ENCODE data around the gene HES1. TPM values are rescaled to one million over a fixed set of nuclear protein-coding genes. Genes with fewer than 3 reads are reported as not detected.

Gene HES1
- total and polyA plus RNA-seq, 4 donors: 5.3 to 12.5 (median 9.0) TPM

DNA sequence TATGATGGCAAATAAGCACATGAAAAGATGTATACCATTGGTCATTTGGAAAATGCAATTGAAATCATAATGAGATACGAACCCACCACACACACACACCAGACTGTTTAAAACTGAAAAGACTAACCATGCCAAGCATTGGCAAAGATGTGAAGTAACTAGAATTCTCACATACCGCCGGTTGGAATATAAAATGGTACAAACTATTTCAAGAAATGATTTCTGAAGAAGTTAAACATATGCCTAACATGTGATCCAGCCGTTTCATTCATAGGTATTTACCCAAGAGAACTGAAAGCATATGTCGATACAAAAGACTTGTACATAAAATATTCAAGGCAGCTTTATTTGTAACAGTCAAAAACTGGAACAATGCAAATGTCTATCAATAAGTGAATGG is 28.9 kb downstream of the HES1 start (continued):
- TF ChIP-seq RAD21 (IDR thresholded peaks at IDR 0.05): no peak
- TF ChIP-seq SP1 (IDR thresholded peaks at IDR 0.05): no peak

- TF ChIP-seq, protein P1, sequence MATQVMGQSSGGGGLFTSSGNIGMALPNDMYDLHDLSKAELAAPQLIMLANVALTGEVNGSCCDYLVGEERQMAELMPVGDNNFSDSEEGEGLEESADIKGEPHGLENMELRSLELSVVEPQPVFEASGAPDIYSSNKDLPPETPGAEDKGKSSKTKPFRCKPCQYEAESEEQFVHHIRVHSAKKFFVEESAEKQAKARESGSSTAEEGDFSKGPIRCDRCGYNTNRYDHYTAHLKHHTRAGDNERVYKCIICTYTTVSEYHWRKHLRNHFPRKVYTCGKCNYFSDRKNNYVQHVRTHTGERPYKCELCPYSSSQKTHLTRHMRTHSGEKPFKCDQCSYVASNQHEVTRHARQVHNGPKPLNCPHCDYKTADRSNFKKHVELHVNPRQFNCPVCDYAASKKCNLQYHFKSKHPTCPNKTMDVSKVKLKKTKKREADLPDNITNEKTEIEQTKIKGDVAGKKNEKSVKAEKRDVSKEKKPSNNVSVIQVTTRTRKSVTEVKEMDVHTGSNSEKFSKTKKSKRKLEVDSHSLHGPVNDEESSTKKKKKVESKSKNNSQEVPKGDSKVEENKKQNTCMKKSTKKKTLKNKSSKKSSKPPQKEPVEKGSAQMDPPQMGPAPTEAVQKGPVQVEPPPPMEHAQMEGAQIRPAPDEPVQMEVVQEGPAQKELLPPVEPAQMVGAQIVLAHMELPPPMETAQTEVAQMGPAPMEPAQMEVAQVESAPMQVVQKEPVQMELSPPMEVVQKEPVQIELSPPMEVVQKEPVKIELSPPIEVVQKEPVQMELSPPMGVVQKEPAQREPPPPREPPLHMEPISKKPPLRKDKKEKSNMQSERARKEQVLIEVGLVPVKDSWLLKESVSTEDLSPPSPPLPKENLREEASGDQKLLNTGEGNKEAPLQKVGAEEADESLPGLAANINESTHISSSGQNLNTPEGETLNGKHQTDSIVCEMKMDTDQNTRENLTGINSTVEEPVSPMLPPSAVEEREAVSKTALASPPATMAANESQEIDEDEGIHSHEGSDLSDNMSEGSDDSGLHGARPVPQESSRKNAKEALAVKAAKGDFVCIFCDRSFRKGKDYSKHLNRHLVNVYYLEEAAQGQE (IDR thresholded peaks at IDR 0.05): no peak
- TF ChIP-seq TAF1 (conservative IDR thresholded peaks at IDR 0.05) (no peak), SP1 (IDR thresholded peaks at IDR 0.05) (no peak), ZBTB33 (IDR thresholded peaks at IDR 0.05) (no peak), CTCF (IDR thresholded peaks at IDR 0.05; ENCODE audit: low read depth, low read length, missing input control) (no peak), YY1 (IDR thresholded peaks at IDR 0.05) (no peak)
- TF ChIP-seq, protein P2, sequence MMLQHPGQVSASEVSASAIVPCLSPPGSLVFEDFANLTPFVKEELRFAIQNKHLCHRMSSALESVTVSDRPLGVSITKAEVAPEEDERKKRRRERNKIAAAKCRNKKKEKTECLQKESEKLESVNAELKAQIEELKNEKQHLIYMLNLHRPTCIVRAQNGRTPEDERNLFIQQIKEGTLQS (IDR thresholded peaks at IDR 0.05): no peak
- Histone ChIP-seq H3K27me3 (ENCODE audit: control insufficient read depth in 4 of 4, insufficient read depth in 4 of 4, low read length in 3 of 4) (no peaks in the 10 kb centered on the region), H3K27ac (ENCODE audit: low read depth in 1 of 2, low read length in 2 of 2) (no peak overlapping the region), H3K9ac (ENCODE audit: low read depth in 1 of 2, low read length in 2 of 2) (no peak overlapping the region), H3K4me1 (ENCODE audit: control insufficient read depth in 4 of 4, insufficient read depth in 4 of 4, low read length in 3 of 4) (peaks cover 0 to 15% (median 4%) of the 10 kb centered on the region in 4 donors), H3K9me3 (ENCODE audit: control insufficient read depth in 4 of 4, low read length in 3 of 4) (no peaks in the 10 kb centered on the region), H3K4me3 (ENCODE audit: low read depth in 1 of 3, low read length in 3 of 3) (no peak overlapping the region), H3K36me3 (ENCODE audit: control insufficient read depth in 4 of 4, insufficient read depth in 3 of 4, low read depth in 1 of 4, low read length in 3 of 4) (no peaks in the 10 kb centered on the region)
- 66% methylated on average over 7 of the region's 7 CpGs for WGBS
- DNase-seq (ENCODE audit: low spot score): no peak
Measured at GRCh38 chr3:194165271-194166018, 29.5 kb downstream of the HES1 start.

GRCh38 chr3:194166682-194167479 is 30.9 kb downstream of the HES1 start:
- Histone ChIP-seq H3K27ac (ENCODE audit: low read depth in 1 of 2, low read length in 2 of 2) (no peak overlapping the region), H3K9ac (ENCODE audit: low read depth in 1 of 2, low read length in 2 of 2) (no peak overlapping the region), H3K36me3 (ENCODE audit: control insufficient read depth in 4 of 4, insufficient read depth in 3 of 4, low read depth in 1 of 4, low read length in 3 of 4) (no peaks in the 10 kb centered on the region), H3K9me3 (ENCODE audit: control insufficient read depth in 4 of 4, low read length in 3 of 4) (no peaks in the 10 kb centered on the region), H3K4me1 (ENCODE audit: control insufficient read depth in 4 of 4, insufficient read depth in 4 of 4, low read length in 3 of 4) (peaks cover 0 to 15% (median 4%) of the 10 kb centered on the region in 4 donors), H3K4me3 (ENCODE audit: low read depth in 1 of 3, low read length in 3 of 3) (no peak overlapping the region), H3K27me3 (ENCODE audit: control insufficient read depth in 4 of 4, insufficient read depth in 4 of 4, low read length in 3 of 4) (no peaks in the 10 kb centered on the region)
- 62% methylated on average over 16 of the region's 16 CpGs for WGBS
- no peak for DNase-seq (ENCODE audit: low spot score)
- TF ChIP-seq JUND (IDR thresholded peaks at IDR 0.05) (no peak), RXRA (IDR thresholded peaks at IDR 0.05) (no peak), ZBTB33 (IDR thresholded peaks at IDR 0.05) (no peak), FOXA1 (IDR thresholded peaks at IDR 0.05) (no peak), HNF4G (IDR thresholded peaks at IDR 0.05) (no peak), FOXA2 (IDR thresholded peaks at IDR 0.05) (no peak), EGR1 (IDR thresholded peaks at IDR 0.05; ENCODE audit: low read depth in 2 of 2) (no peak), HNF4A (conservative IDR thresholded peaks at IDR 0.05) (no peak), TAF1 (conservative IDR thresholded peaks at IDR 0.05) (no peak)
- TF ChIP-seq, protein P2 (IDR thresholded peaks at IDR 0.05): no peak
